Right atrium auricular region (tissue), 2 donors: ENCODE data around the gene EIF2AK2. TPM values are rescaled to one million over a fixed set of nuclear protein-coding genes. Genes with fewer than 3 reads are reported as not detected.

ENCODE experiments used
- DNase-seq: peaks from one replicate; pipeline ENCODE4 v3.0.0-alpha.2; 2019; ENCODE audit warnings: low spot score
- H3K27ac ChIP-seq, 2 donors: fragments of 200-600 bp; sonication (generic); 1 replicate in 1 of 2; 2 replicates in 1 of 2; pipeline ENCODE4 v1.5.1; 2016 to 2019
- H3K27me3 ChIP-seq, 2 donors: fragments of 200-600 bp; sonication (generic); one replicate each; pipeline versions ENCODE4 v1.5.1 to v1.6.0; 2017 to 2019
- H3K36me3 ChIP-seq: fragments of 200-600 bp; sonication (generic); one replicate; pipeline ENCODE4 v1.5.1; 2016
- H3K4me1 ChIP-seq, 2 donors: fragments of 200-600 bp; sonication (generic); one replicate each; pipeline versions ENCODE4 v1.5.1 to v1.6.0; 2017 to 2019
- H3K4me3 ChIP-seq, 2 donors: fragments of 200-600 bp; sonication (generic); 1 replicate in 1 of 2; 2 replicates in 1 of 2; pipeline ENCODE4 v1.5.1; 2017 to 2019; ENCODE audit warnings: mild to moderate bottlenecking in 1 of 2, moderate library complexity in 1 of 2
- H3K9me3 ChIP-seq, 2 donors: fragments of 200-600 bp; sonication (generic); one replicate each; pipeline ENCODE4 v1.5.1; 2019
- CTCF ChIP-seq, 2 donors: fragments of 200-600 bp; sonication (generic); IDR thresholded peaks; one replicate each; pipeline ENCODE4 v1.5.1; 2019; ENCODE audit warnings: antibody characterized with exemption in 2 of 2
- total RNA-seq, 2 donors: library from RNA; depleted of rRNA; stranded (reverse); fragments of >200 nt; gene quantifications; one replicate each; pipeline ENCODE4 v1.1.0, GENCODE V29; 2016

EIF2AK2 gene
- total RNA-seq, 2 donors from 2014 or later: 12.5 to 13.4 TPM

- DNase-seq: peak; percentile 96
- Histone ChIP-seq H3K4me3 (peak within 1 kb of the TSS; percentile 72 to 80), H3K4me1 (peaks cover 0 to 24% of the 10 kb centered on the region in 2 donors), H3K27ac (peak within 1 kb of the TSS; percentile 80 to 87), H3K27me3 (no peaks in the 10 kb centered on the region), H3K36me3 (peaks cover 7% of the 10 kb centered on the region), H3K9me3 (no peaks in the 10 kb centered on the region)
- TF ChIP-seq CTCF (IDR thresholded peaks at IDR 0.05): no peak
These were observed 72.6 kb downstream of the EIF2AK2 start, which contains the start of the genes GPATCH11 and HEATR5B for GRCh38 chr2:37083873-37084794. Gene GPATCH11 (plus strand): TSS chr2:37084518. CDS start chr2:37088382, 3,864 bp downstream. Gene HEATR5B (minus strand): TSS chr2:37084372. CDS start chr2:37083414, 958 bp downstream.

GRCh38 chr2:37080689-37081088, 76.1 kb downstream of the EIF2AK2 start:
- H3K4me1 ChIP-seq: peaks cover 0 to 24% of the 10 kb centered on the region in 2 donors
- no peak for TF ChIP-seq CTCF (IDR thresholded peaks at IDR 0.05)
- H3K27me3 ChIP-seq: no peaks in the 10 kb centered on the region
- no peak overlapping the region for H3K4me3 ChIP-seq
- no peak for DNase-seq
- H3K36me3 ChIP-seq: peaks cover 16% of the 10 kb centered on the region
- no peaks in the 10 kb centered on the region for H3K9me3 ChIP-seq
- no peak overlapping the region for H3K27ac ChIP-seq

- Histone ChIP-seq H3K27me3 (no peaks in the 10 kb centered on the region), H3K4me3 (no peak overlapping the region), H3K36me3 (peaks cover 20% of the 10 kb centered on the region), H3K4me1 (peaks cover 0 to 20% of the 10 kb centered on the region in 2 donors), H3K9me3 (no peaks in the 10 kb centered on the region), H3K27ac (no peak overlapping the region)
- no peak for TF ChIP-seq CTCF (IDR thresholded peaks at IDR 0.05)
- DNase-seq: no peak
These were observed 76.5 kb downstream of the EIF2AK2 start for GRCh38 chr2:37080266-37080665.

GRCh38 chr2:37070931-37071330, 85.8 kb downstream of the EIF2AK2 start:
- Histone ChIP-seq H3K36me3 (peaks cover 37% of the 10 kb centered on the region), H3K4me3 (no peak overlapping the region), H3K4me1 (no peaks in the 10 kb centered on the region), H3K9me3 (no peaks in the 10 kb centered on the region), H3K27me3 (no peaks in the 10 kb centered on the region), H3K27ac (no peak overlapping the region)
- no peak for TF ChIP-seq CTCF (IDR thresholded peaks at IDR 0.05)
- no peak for DNase-seq

GRCh38 chr2:37068686-37069085, 88.1 kb downstream of the EIF2AK2 start:
- H3K36me3 ChIP-seq: peaks cover 39% of the 10 kb centered on the region

More at GRCh38 chr2:37068686-37069085, 88.1 kb downstream of the EIF2AK2 start:
- Histone ChIP-seq H3K4me1 (no peaks in the 10 kb centered on the region), H3K27me3 (no peaks in the 10 kb centered on the region), H3K27ac (no peak overlapping the region), H3K4me3 (no peak overlapping the region), H3K9me3 (no peaks in the 10 kb centered on the region)
- TF ChIP-seq CTCF (IDR thresholded peaks at IDR 0.05): no peak
- DNase-seq: no peak
